Mesenchymal stem cell (in vitro differentiated cells and primary cell): ENCODE data around the gene KCNQ2.

Experiments used
- DNase-seq: peaks from one replicate; pipeline ENCODE4 v3.0.0-alpha.2; 2013
- H2AFZ ChIP-seq: one replicate; pipeline ENCODE4 v1.6.1; 2013; ENCODE audit warnings: low read depth, mild to moderate bottlenecking, control low read depth, inconsistent platforms, low read length, moderate library complexity
- H2AK5ac ChIP-seq: 2 replicates; pipeline ENCODE4 v1.6.1; 2013; ENCODE audit warnings: low read length, moderate library complexity, mild to moderate bottlenecking, inconsistent platforms; ENCODE audit not compliant: severe bottlenecking
- H2BK120ac ChIP-seq: one replicate; pipeline ENCODE4 v1.6.1; 2013; ENCODE audit warnings: low read depth, mild to moderate bottlenecking, inconsistent platforms, low read length, moderate library complexity
- H2BK12ac ChIP-seq, 2 experiments: one replicate each; pipeline ENCODE4 v1.6.1; 2013; ENCODE audit warnings: inconsistent platforms in 2 of 2, low read length in 2 of 2, mild to moderate bottlenecking in 2 of 2, moderate library complexity in 2 of 2, control low read depth in 1 of 2
- H2BK15ac ChIP-seq: one replicate; pipeline ENCODE4 v1.6.1; 2013; ENCODE audit warnings: mild to moderate bottlenecking, low read depth, inconsistent platforms; ENCODE audit not compliant: poor library complexity, severe bottlenecking
- H2BK5ac ChIP-seq: 2 replicates; pipeline ENCODE4 v1.6.1; 2013; ENCODE audit warnings: low read depth, mild to moderate bottlenecking, low read length, control low read depth, inconsistent platforms; ENCODE audit not compliant: poor library complexity, severe bottlenecking
- H3K14ac ChIP-seq, 2 experiments: one replicate each; pipeline ENCODE4 v1.6.1; 2013; ENCODE audit warnings: inconsistent platforms in 2 of 2, low read length in 2 of 2, control low read depth in 1 of 2, mild to moderate bottlenecking in 1 of 2, moderate library complexity in 1 of 2
- H3K18ac ChIP-seq, 2 experiments: one replicate each; pipeline ENCODE4 v1.6.1; 2013; ENCODE audit warnings: inconsistent platforms in 2 of 2, low read length in 2 of 2, control low read depth in 1 of 2, low read depth in 1 of 2, mild to moderate bottlenecking in 1 of 2
- H3K23ac ChIP-seq, 2 experiments: one replicate each; pipeline ENCODE4 v1.6.1; 2013; ENCODE audit warnings: inconsistent platforms in 2 of 2, low read length in 2 of 2, mild to moderate bottlenecking in 2 of 2, moderate library complexity in 2 of 2, control low read depth in 1 of 2
- H3K27ac ChIP-seq: 2 replicates; pipeline ENCODE4 v1.5.1; 2013; ENCODE audit warnings: mild to moderate bottlenecking, moderate library complexity, low read length, control low read depth, inconsistent platforms; ENCODE audit not compliant: poor library complexity, severe bottlenecking
- H3K27me3 ChIP-seq, 2 experiments: 2 replicates each; pipeline versions ENCODE4 v1.6.1 to v1.7.0; 2013; ENCODE audit warnings: low read length in 2 of 2, mild to moderate bottlenecking in 2 of 2, moderate library complexity in 2 of 2, control low read depth in 1 of 2, inconsistent platforms in 1 of 2; ENCODE audit not compliant: control insufficient read depth in 1 of 2, insufficient read depth in 1 of 2
- H3K36me3 ChIP-seq, 2 experiments: 2 replicates each; pipeline versions ENCODE4 v1.6.1 to v1.7.0; 2013; ENCODE audit warnings: low read length in 2 of 2, control low read depth in 1 of 2, inconsistent platforms in 1 of 2, low read depth in 1 of 2, mild to moderate bottlenecking in 1 of 2; ENCODE audit not compliant: insufficient read depth in 2 of 2, control insufficient read depth in 1 of 2
- H3K4ac ChIP-seq, 2 experiments: one replicate each; pipeline ENCODE4 v1.6.1; 2013; ENCODE audit warnings: inconsistent platforms in 2 of 2, low read length in 2 of 2, mild to moderate bottlenecking in 2 of 2, moderate library complexity in 2 of 2, control low read depth in 1 of 2, low read depth in 1 of 2
- H3K4me1 ChIP-seq: 2 replicates; pipeline ENCODE4 v1.6.1; 2013; ENCODE audit warnings: low read depth, low read length, control low read depth; ENCODE audit not compliant: control insufficient read depth, insufficient read depth
- H3K4me2 ChIP-seq: 2 replicates; pipeline ENCODE4 v1.6.1; 2013; ENCODE audit warnings: low read length, mild to moderate bottlenecking, inconsistent platforms; ENCODE audit not compliant: poor library complexity, severe bottlenecking
- H3K4me3 ChIP-seq, 2 experiments: 2 replicates each; pipeline versions ENCODE4 v1.5.1 to v1.7.0; 2013; ENCODE audit warnings: low read length in 2 of 2, mild to moderate bottlenecking in 2 of 2, control low read depth in 1 of 2, low read depth in 1 of 2; ENCODE audit not compliant: insufficient read depth in 1 of 2
- H3K79me1 ChIP-seq: replicated peaks from 2 replicates; pipeline ENCODE4 v1.6.1; 2013; ENCODE audit warnings: mild to moderate bottlenecking, control low read depth, low read length, inconsistent platforms; ENCODE audit not compliant: poor library complexity, severe bottlenecking
- H3K9ac ChIP-seq: 2 replicates; pipeline ENCODE4 v1.7.0; 2013; ENCODE audit warnings: mild to moderate bottlenecking, low read length, moderate library complexity
- H3K9me3 ChIP-seq: 2 replicates; pipeline ENCODE4 v1.7.0; 2013; ENCODE audit warnings: mild to moderate bottlenecking, low read length; ENCODE audit not compliant: control insufficient read depth
- H4K8ac ChIP-seq: one replicate; pipeline ENCODE4 v1.6.1; 2013; ENCODE audit warnings: inconsistent platforms, mild to moderate bottlenecking, low read length, moderate library complexity
- H4K91ac ChIP-seq: one replicate; pipeline ENCODE4 v1.6.1; 2013; ENCODE audit warnings: mild to moderate bottlenecking, low read length, inconsistent platforms
- WGBS: methylation state at CpG from one replicate; pipeline ENCODE4 v1.1.7; 2013; ENCODE audit warnings: mixed read lengths; 5-methylcytosine and 5-hydroxymethylcytosine counted together

Gene KCNQ2

GRCh38 chr20:63499338-63499969 is 27.0 kb upstream of the KCNQ2 start:
- Histone ChIP-seq H3K18ac (no peak overlapping the region), H3K4me1 (peaks cover 32% of the 10 kb centered on the region), H3K9ac (no peak overlapping the region), H4K8ac (no peak overlapping the region), H2BK12ac (no peak overlapping the region), H3K9me3 (peaks cover under 1% of the 10 kb centered on the region), H2AK5ac (no peak overlapping the region), H3K4me2 (peak overlapping the region; percentile 80), H3K27me3 (peaks cover 44 to 80% of the 10 kb centered on the region in 2 experiments), H2AFZ (no peak overlapping the region), H3K4me3 (no peak overlapping the region), H2BK5ac (no peak overlapping the region), H2BK120ac (no peak overlapping the region), H3K27ac (no peak overlapping the region), H3K4ac (no peak overlapping the region), H3K36me3 (peaks cover 0 to 4% of the 10 kb centered on the region in 2 experiments), H3K23ac (peak overlapping the region in 1 of 2 experiments; percentile 14), H3K79me1 (no peaks in the 10 kb centered on the region), H3K14ac (no peak overlapping the region), H2BK15ac (no peak overlapping the region), H4K91ac (no peak overlapping the region)
- DNase-seq, result no peak
- WGBS, result 57% methylated on average over 23 of the region's 48 CpGs

- Histone ChIP-seq H3K9ac (no peak within 1 kb of the TSS), H4K91ac (no peak within 1 kb of the TSS), H3K9me3 (no peaks in the 10 kb centered on the region), H2BK15ac (no peak within 1 kb of the TSS), H3K4me1 (peaks cover 32% of the 10 kb centered on the region), H3K27ac (no peak within 1 kb of the TSS), H3K23ac (peak within 1 kb of the TSS in 1 of 2 experiments; percentile 14), H2AK5ac (no peak within 1 kb of the TSS), H2AFZ (no peak within 1 kb of the TSS), H3K4ac (no peak within 1 kb of the TSS), H3K36me3 (peaks cover 0 to 4% of the 10 kb centered on the region in 2 experiments), H2BK120ac (no peak within 1 kb of the TSS), H3K14ac (no peak within 1 kb of the TSS), H3K4me3 (peak within 1 kb of the TSS in 1 of 2 experiments; percentile 48), H2BK5ac (no peak within 1 kb of the TSS), H4K8ac (no peak within 1 kb of the TSS), H3K27me3 (peaks cover 42 to 80% of the 10 kb centered on the region in 2 experiments), H2BK12ac (no peak within 1 kb of the TSS), H3K18ac (no peak within 1 kb of the TSS), H3K4me2 (peak within 1 kb of the TSS; percentile 80), H3K79me1 (no peaks in the 10 kb centered on the region)
- DNase-seq, result no peak
- 2% methylated on average over 23 of the region's 58 CpGs for WGBS
Observed at GRCh38 chr20:63498960-63499337, 26.5 kb upstream of the KCNQ2 start, which contains the start of gene EEF1A2. EEF1A2 (minus strand) TSS chr20:63499083; CDS start chr20:63497763, 1,320 bp downstream.

DNA sequence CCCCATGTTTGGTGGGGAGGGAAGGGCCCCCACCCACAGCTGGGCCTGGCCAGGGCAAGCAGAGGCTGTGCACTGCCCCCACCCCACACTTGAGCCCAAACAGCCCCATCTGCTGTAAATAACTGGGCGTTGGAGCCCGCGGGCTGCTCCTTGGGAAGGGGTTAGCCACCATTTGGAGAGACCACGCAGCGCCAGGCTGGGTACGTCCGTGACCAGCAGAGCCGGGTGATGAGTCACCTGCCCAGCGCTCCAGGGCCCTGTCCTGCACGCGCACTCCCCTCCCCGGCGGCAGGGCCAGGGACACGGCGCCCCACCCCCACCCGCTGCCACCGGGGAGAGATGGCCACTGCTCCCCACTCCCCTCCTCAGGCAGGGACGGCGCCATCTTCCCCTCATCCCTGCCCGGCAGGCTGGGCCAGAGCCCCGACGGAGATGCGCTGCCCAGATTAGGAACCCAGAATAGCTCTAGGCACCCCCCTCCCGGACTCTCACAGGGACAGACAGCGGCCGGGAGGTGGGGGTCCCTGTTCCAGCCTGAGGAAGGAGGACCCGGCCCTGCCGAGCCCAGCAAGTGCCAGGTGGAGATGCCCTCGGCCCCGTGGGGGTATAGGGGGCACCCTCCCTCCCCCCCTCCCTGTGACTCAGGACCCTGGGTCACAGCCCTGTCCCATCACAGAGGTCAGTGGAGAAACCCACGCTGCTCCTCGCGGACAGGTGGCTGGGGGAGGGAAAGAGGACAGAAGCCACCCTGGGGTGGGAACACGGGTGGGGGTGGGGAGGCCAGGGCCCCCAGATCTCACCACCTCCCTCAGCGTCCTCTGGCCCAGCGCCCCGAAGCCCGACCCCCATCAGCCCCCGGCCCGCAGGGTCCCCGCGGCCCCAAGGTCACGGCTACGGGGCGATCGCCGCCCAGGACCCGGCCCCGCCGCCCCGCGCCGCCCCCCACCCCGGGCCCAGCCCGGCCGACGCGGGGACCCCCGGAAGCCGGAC is 25.8 kb upstream of the KCNQ2 start:
- Histone ChIP-seq H3K79me1 (no peaks in the 10 kb centered on the region), H3K27me3 (peaks cover 35 to 77% of the 10 kb centered on the region in 2 experiments), H3K4ac (no peak overlapping the region), H3K4me3 (no peak overlapping the region), H2AK5ac (no peak overlapping the region), H3K4me1 (peaks cover 32% of the 10 kb centered on the region), H3K18ac (no peak overlapping the region), H4K8ac (no peak overlapping the region), H2BK12ac (no peak overlapping the region), H3K9me3 (no peaks in the 10 kb centered on the region), H3K36me3 (peaks cover 0 to 4% of the 10 kb centered on the region in 2 experiments), H3K27ac (no peak overlapping the region), H3K23ac (peak overlapping the region in 1 of 2 experiments; percentile 14), H2BK5ac (no peak overlapping the region), H4K91ac (no peak overlapping the region), H3K4me2 (peak overlapping the region; percentile 19), H2BK15ac (no peak overlapping the region), H2BK120ac (no peak overlapping the region), H3K9ac (no peak overlapping the region), H3K14ac (no peak overlapping the region), H2AFZ (no peak overlapping the region)
- WGBS, result 5% methylated on average over 38 of the region's 60 CpGs
- peak; percentile 65 for DNase-seq
